GM12875 (cell line): ENCODE data around the gene TNP2.
"Not testable (repeated sequence)": the region's sequence is repeated elsewhere in the genome, so short reads cannot be mapped to it uniquely, and the experiment has no call there.

ENCODE experiments used
- H3K4me3 ChIP-seq: one replicate; pipeline ENCODE4 v1.5.1; 2011; ENCODE audit warnings: low read depth, low read length, control low read depth
- CTCF ChIP-seq: IDR thresholded peaks from 2 replicates; pipeline ENCODE4 v1.5.1; 2011; ENCODE audit warnings: low read depth, mild to moderate bottlenecking, control low read depth, inconsistent platforms, low read length, moderate library complexity, borderline replicate concordance; ENCODE audit not compliant: insufficient read depth

Gene TNP2

GRCh38 chr16:11292076-11292748 lies 23.1 kb upstream of the TNP2 start:
- TF ChIP-seq CTCF: no peak
- H3K4me3 ChIP-seq: no peak overlapping the region

GRCh38 chr16:11291091-11291703 lies 22.1 kb upstream of the TNP2 start:
- TF ChIP-seq CTCF: no peak
- no peak overlapping the region for H3K4me3 ChIP-seq

- TF ChIP-seq CTCF: no peak
- H3K4me3 ChIP-seq: no peak overlapping the region
Measured at GRCh38 chr16:11290102-11290893, 21.2 kb upstream of the TNP2 start.

- not testable (repeated sequence) for H3K4me3 ChIP-seq
Measured at GRCh38 chr16:11289696-11290095, 20.6 kb upstream of the TNP2 start.

GRCh38 chr16:11289202-11289601 lies 20.1 kb upstream of the TNP2 start:
- no peak for TF ChIP-seq CTCF
- H3K4me3 ChIP-seq: no peak overlapping the region

- H3K4me3 ChIP-seq: no peak overlapping the region
- TF ChIP-seq CTCF: no peak
Measured at GRCh38 chr16:11285842-11286241, 16.7 kb upstream of the TNP2 start.

- H3K4me3 ChIP-seq: no peak overlapping the region
- no peak for TF ChIP-seq CTCF
Measured at GRCh38 chr16:11283820-11284248, 14.7 kb upstream of the TNP2 start.
